ENCODE data around the gene CACNA1G.

DNA sequence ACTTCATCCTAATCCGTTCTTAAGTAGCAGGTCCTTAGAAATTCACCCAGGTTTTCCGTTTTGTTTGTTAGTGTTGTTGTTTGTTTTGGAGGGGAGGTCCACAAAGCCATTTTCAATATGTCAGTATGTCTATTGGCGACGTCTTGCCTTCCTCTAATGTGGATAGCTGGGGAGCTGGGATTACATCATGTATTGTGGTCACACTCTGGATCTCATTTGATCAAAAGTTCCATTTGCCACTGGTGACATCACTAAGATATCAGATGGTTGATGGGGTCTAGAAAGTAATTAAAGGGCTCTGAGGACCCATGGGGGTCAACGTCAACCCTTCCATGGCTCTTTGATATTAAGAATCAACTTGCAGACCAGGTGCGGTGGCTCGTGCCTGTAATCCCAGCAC, 30.7 kb upstream of the CACNA1G start:
- TF ChIP-seq, protein P1, sequence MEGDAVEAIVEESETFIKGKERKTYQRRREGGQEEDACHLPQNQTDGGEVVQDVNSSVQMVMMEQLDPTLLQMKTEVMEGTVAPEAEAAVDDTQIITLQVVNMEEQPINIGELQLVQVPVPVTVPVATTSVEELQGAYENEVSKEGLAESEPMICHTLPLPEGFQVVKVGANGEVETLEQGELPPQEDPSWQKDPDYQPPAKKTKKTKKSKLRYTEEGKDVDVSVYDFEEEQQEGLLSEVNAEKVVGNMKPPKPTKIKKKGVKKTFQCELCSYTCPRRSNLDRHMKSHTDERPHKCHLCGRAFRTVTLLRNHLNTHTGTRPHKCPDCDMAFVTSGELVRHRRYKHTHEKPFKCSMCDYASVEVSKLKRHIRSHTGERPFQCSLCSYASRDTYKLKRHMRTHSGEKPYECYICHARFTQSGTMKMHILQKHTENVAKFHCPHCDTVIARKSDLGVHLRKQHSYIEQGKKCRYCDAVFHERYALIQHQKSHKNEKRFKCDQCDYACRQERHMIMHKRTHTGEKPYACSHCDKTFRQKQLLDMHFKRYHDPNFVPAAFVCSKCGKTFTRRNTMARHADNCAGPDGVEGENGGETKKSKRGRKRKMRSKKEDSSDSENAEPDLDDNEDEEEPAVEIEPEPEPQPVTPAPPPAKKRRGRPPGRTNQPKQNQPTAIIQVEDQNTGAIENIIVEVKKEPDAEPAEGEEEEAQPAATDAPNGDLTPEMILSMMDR (IDR thresholded peaks at IDR 0.05; ENCODE audit: borderline replicate concordance, extremely low read depth, low read length, poor library complexity, severe bottlenecking) = no peak
- no peak for TF ChIP-seq EZH2 (IDR thresholded peaks at IDR 0.05; ENCODE audit: borderline replicate concordance, low read depth, low read length, severe bottlenecking)
